ENCODE results near the gene ALDH16A1.
"Not testable (repeated sequence)": the region's sequence is repeated elsewhere in the genome, so short reads cannot be mapped to it uniquely, and the experiment has no call there.

ALDH16A1 gene

GRCh38 chr19:49442771-49443365 is 10.2 kb upstream of the ALDH16A1 start:
- peaks cover 43% of the 10 kb centered on the region for H3K4me1 Mint-ChIP-seq
- ATAC-seq: peak; percentile 59
- peak overlapping the region; percentile 74 for H3K27ac Mint-ChIP-seq
- H3K36me3 Mint-ChIP-seq: peaks cover 14% of the 10 kb centered on the region
- peak overlapping the region; percentile 70 for H3K4me3 Mint-ChIP-seq
- peaks cover 53% of the 10 kb centered on the region for H3K27me3 Mint-ChIP-seq
- peaks cover 3% of the 10 kb centered on the region for H3K9me3 Mint-ChIP-seq

- H3K36me3 Mint-ChIP-seq: peaks cover 21% of the 10 kb centered on the region
- peaks cover 43% of the 10 kb centered on the region for H3K4me1 Mint-ChIP-seq
- peaks cover 3% of the 10 kb centered on the region for H3K9me3 Mint-ChIP-seq
- peak; percentile 95 for ATAC-seq
- peak overlapping the region; percentile 74 for H3K27ac Mint-ChIP-seq
- H3K27me3 Mint-ChIP-seq: peaks cover 46% of the 10 kb centered on the region
- H3K4me3 Mint-ChIP-seq: peak overlapping the region; percentile 70
These were observed 9.5 kb upstream of the ALDH16A1 start for GRCh38 chr19:49443366-49444099.

GRCh38 chr19:49444100-49444700 is 8.8 kb upstream of the ALDH16A1 start:
- H3K27ac Mint-ChIP-seq: peak overlapping the region; percentile 74

GRCh38 chr19:49445997-49446396 is 7.0 kb upstream of the ALDH16A1 start:
- peaks cover 44% of the 10 kb centered on the region for H3K36me3 Mint-ChIP-seq
- H3K27ac Mint-ChIP-seq: no peak overlapping the region
- no peak for ATAC-seq
- H3K9me3 Mint-ChIP-seq: peaks cover 3% of the 10 kb centered on the region
- H3K27me3 Mint-ChIP-seq: peaks cover 21% of the 10 kb centered on the region
- peaks cover 61% of the 10 kb centered on the region for H3K4me1 Mint-ChIP-seq
- no peak overlapping the region for H3K4me3 Mint-ChIP-seq

More at GRCh38 chr19:49444100-49444700, 8.8 kb upstream of the ALDH16A1 start:
- H3K4me1 Mint-ChIP-seq: peaks cover 50% of the 10 kb centered on the region
- H3K27me3 Mint-ChIP-seq: peaks cover 39% of the 10 kb centered on the region
- H3K36me3 Mint-ChIP-seq: peaks cover 27% of the 10 kb centered on the region
- not testable (repeated sequence) for ATAC-seq, H3K9me3 Mint-ChIP-seq
- H3K4me3 Mint-ChIP-seq: peak overlapping the region; percentile 70

DNA sequence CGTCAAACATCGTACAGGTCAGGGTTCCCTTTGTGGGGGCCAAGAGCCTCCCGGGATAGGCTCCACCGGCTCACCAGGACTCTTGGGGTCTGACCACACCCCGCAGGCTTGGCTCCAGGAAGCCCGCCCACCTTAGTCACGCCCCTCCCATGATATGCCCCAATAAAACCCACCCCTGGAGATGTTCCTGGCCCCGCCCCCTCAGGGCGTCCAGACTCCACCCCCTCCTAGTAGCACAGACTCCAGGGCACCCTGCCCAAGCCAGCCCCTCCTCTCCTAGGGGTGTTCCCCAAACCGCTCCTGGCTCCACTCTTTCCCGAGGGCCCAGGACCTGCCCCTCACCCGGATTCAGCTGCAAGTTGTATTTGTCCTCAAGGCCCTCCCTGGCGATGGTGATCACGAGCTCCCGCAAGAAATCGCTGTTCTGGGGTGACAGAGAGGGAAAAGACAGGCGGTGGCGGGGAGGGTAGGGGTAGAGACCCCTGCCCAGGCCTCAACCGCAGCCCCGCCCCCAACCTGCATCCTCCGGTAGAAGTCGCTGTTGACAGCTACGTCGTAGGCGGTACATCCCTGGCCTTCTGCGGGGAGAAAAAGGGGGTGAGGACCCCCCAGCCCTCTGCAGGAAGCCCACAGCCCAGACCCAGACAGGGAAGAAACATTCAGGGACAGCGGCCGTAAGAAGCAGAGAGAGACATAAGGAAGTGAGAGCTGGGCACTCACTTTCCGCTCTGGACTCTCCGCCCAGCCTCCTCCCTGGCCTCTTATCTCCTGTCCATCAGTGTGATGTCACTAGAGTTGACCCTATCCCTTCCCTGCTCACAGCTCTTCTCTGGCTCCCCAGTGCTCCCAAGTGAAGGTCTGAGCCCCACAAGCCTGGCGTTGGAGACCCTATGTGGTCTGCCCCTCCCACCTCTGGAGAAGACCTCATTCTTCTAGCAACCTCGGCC is 5.3 kb upstream of the ALDH16A1 start:
- ATAC-seq: no peak
- H3K27ac Mint-ChIP-seq: no peak overlapping the region
- peaks cover 50% of the 10 kb centered on the region for H3K36me3 Mint-ChIP-seq
- H3K4me1 Mint-ChIP-seq: peaks cover 58% of the 10 kb centered on the region
- peaks cover 4% of the 10 kb centered on the region for H3K27me3 Mint-ChIP-seq
- H3K4me3 Mint-ChIP-seq: no peak overlapping the region
- H3K9me3 Mint-ChIP-seq: no peaks in the 10 kb centered on the region

DNA sequence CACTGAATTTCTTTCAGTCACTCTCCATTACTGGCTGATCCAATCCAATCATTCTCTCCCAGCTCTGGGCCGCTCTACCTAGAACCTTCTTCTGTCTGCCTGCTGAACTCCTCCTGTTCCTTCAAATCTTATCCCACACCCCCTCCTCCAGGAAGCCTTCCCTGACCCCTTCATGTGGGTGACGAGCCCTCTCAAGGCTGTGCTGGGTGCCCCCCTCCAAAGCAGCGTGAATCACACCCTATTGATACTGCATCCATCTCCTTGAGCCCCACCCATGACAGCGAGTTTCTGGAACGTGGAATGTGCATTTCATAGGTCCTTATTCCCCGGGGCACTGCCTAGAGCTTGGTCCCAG is 4.6 kb upstream of the ALDH16A1 start:
- no peak for ATAC-seq
- Mint-ChIP-seq H3K9me3 (no peaks in the 10 kb centered on the region), H3K27ac (no peak overlapping the region), H3K27me3 (no peaks in the 10 kb centered on the region), H3K36me3 (peaks cover 50% of the 10 kb centered on the region), H3K4me1 (peaks cover 60% of the 10 kb centered on the region), H3K4me3 (no peak overlapping the region)

DNA sequence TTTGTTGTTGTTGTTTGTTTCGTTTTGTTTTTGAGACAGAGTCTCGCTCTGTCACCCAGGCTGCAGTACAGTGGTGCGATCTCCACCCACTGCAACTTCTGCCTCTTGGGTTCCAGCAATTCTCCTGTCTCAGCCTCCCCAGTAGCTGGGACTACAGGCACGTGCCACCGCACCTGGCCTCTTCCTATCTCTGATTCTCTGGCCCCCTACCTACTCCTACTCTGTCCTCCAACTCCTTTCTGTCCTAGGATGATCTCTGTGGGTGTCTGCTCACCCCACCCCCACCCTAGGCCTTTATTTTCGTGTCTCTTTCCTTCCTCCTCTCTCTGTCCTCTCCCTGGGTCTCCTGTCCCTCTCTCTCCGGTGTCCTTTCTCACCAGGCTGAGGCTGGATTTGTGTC is 2.6 kb upstream of the ALDH16A1 start:
- H3K27me3 Mint-ChIP-seq: no peaks in the 10 kb centered on the region
- peaks cover 50% of the 10 kb centered on the region for H3K36me3 Mint-ChIP-seq
- H3K27ac Mint-ChIP-seq: peak overlapping the region; percentile 99
- peaks cover 58% of the 10 kb centered on the region for H3K4me1 Mint-ChIP-seq
- H3K9me3 Mint-ChIP-seq: no peaks in the 10 kb centered on the region
- no peak for ATAC-seq
- H3K4me3 Mint-ChIP-seq: peak overlapping the region; percentile 99

DNA sequence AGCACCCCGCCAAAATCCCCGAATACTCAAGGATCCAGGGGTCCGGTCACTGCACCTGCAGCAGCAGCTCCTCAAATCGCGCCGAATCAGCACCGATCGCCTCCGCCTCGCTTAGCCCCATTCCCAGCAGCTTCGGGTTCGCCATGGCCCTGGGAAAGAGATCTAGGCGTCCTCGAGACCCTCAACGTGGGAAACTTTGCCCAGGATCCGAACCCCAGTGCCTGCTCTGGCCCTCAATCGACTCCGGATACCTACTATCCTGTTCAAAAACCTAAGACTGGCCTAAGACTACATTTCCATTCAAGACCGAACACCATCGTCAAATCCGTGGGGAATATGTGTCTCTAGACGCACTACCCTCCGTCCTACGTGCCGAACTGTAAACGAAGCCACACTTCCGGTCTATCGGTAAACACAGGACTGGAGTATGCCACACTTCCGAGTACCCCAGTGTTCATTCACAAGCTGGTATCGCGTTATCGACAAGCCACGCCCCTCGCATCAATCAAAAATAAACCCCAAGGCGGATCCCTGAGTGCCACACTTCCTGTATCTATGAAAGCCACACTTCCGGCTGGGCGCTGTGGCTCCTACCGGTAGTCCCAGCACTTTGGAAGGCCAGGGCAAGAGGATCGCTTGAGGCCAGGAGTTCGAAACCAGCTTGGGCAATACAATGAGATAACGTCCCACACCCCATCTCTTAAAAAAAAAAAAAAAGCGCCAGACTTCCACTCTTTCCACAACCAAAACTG is 1.4 kb upstream of the ALDH16A1 start, which contains the start of gene PIH1D1:
TSS of gene PIH1D1 (minus strand) at position 385 of the 752 bp plus-strand sequence. CDS start at position 145, 240 bp downstream.
- no peaks in the 10 kb centered on the region for H3K27me3 Mint-ChIP-seq
- peaks cover 65% of the 10 kb centered on the region for H3K4me1 Mint-ChIP-seq
- peak within 1 kb of the TSS; percentile 99 for H3K27ac Mint-ChIP-seq
- H3K9me3 Mint-ChIP-seq: no peaks in the 10 kb centered on the region
- peaks cover 56% of the 10 kb centered on the region for H3K36me3 Mint-ChIP-seq
- H3K4me3 Mint-ChIP-seq: peak within 1 kb of the TSS; percentile 99
- peak; percentile 85 for ATAC-seq

DNA sequence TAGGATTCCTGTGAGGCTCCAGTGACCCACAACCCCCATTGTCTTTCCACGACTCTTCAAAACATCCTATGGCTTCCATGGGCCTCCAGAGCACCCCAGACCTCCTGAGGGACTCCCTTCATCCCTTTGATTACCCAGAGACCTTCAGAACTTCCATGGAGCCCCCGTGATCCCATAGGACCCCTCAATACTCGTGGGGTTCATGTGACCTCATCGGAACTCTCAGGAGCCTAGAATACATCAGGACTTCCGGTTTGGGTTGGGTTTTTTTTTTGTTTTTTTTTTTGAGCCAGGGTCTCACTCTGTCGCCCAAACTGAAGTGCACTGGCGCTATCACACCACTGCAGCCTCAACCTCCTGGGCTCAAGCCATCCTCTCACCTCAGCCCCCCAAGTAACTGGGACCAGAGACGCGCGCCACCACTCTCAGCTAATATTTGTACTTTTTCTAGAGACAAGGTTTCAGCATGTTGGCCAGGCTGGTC is 774 bp downstream of the ALDH16A1 start:
- H3K27ac Mint-ChIP-seq: peak overlapping the region; percentile 99
- no peaks in the 10 kb centered on the region for H3K27me3 Mint-ChIP-seq
- H3K4me1 Mint-ChIP-seq: peaks cover 63% of the 10 kb centered on the region
- H3K36me3 Mint-ChIP-seq: peaks cover 41% of the 10 kb centered on the region
- peak overlapping the region; percentile 99 for H3K4me3 Mint-ChIP-seq
- no peak for ATAC-seq
- H3K9me3 Mint-ChIP-seq: no peaks in the 10 kb centered on the region

DNA sequence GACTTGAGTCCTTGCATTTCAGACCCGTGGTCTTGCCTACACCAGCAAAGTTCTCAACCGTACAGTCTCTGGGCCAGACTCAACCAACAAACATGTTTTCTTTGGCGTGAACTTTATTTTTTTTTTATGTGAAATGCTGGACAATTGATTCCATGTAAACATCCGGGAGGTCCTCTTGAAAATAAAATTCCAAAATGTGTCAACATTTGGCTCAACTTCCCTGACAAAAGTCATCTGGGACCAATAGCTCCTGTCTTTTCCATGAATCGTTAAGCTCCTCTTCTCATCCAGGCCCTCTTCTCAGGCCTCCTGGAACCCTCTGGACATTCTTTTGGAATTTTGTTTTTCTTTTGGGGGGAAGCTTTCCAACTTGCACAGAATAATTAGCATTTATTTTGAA is 2.7 kb downstream of the ALDH16A1 start:
- no peaks in the 10 kb centered on the region for H3K9me3 Mint-ChIP-seq
- peaks cover 30% of the 10 kb centered on the region for H3K36me3 Mint-ChIP-seq
- no peaks in the 10 kb centered on the region for H3K27me3 Mint-ChIP-seq
- ATAC-seq: no peak
- H3K27ac Mint-ChIP-seq: no peak overlapping the region
- peaks cover 43% of the 10 kb centered on the region for H3K4me1 Mint-ChIP-seq
- H3K4me3 Mint-ChIP-seq: no peak overlapping the region

DNA sequence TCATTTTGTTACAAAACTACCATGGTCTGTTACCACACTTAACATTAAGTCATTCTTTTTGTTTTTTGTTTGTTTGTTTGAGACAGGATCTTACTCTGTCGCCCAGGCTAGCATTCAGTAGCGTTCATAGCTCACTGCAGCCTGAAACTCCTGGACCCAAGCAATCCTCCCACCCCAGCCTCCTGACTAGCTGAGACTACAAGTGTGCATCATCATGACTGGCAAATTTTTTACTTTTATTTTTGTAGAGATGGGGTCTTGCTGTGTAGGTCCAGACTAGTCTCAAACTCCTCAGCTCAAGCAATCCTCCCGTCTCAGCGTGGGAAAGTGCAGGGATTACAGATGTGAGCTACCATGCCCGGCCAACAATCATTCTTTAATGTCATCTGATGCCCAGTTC is 3.3 kb downstream of the ALDH16A1 start:
- ATAC-seq: no peak
- Mint-ChIP-seq H3K36me3 (peaks cover 28% of the 10 kb centered on the region), H3K9me3 (no peaks in the 10 kb centered on the region), H3K27ac (no peak overlapping the region), H3K4me1 (peaks cover 40% of the 10 kb centered on the region), H3K4me3 (no peak overlapping the region), H3K27me3 (no peaks in the 10 kb centered on the region)

- H3K4me3 Mint-ChIP-seq: no peak overlapping the region
- H3K27ac Mint-ChIP-seq: peak overlapping the region; percentile 68
- H3K27me3 Mint-ChIP-seq: no peaks in the 10 kb centered on the region
- H3K36me3 Mint-ChIP-seq: peaks cover 24% of the 10 kb centered on the region
- H3K4me1 Mint-ChIP-seq: peaks cover 27% of the 10 kb centered on the region
- ATAC-seq: no peak
- H3K9me3 Mint-ChIP-seq: no peaks in the 10 kb centered on the region
These were observed 5.5 kb downstream of the ALDH16A1 start for GRCh38 chr19:49458567-49458903.

DNA sequence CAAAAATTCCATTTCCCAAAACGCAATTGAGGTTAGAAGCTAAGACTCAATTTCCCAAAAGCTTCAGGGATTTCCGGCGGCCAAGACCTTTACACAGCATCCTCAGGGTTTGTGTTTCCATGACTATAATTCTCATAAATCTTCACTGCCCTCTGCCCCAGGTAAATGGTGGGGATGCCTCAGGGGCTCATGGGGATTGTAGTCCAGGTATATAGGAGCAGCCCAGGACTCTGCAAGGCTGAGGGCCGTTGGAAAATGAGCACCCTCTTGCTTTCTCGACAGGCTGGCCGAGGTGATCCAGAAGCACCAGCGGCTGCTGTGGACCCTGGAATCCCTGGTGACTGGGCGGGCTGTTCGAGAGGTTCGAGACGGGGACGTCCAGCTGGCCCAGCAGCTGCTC is 6.4 kb downstream of the ALDH16A1 start:
- H3K4me3 Mint-ChIP-seq: no peak overlapping the region
- no peak overlapping the region for H3K27ac Mint-ChIP-seq
- no peaks in the 10 kb centered on the region for H3K27me3 Mint-ChIP-seq
- ATAC-seq: no peak
- H3K4me1 Mint-ChIP-seq: peaks cover 19% of the 10 kb centered on the region
- H3K9me3 Mint-ChIP-seq: no peaks in the 10 kb centered on the region
- H3K36me3 Mint-ChIP-seq: peaks cover 30% of the 10 kb centered on the region

DNA sequence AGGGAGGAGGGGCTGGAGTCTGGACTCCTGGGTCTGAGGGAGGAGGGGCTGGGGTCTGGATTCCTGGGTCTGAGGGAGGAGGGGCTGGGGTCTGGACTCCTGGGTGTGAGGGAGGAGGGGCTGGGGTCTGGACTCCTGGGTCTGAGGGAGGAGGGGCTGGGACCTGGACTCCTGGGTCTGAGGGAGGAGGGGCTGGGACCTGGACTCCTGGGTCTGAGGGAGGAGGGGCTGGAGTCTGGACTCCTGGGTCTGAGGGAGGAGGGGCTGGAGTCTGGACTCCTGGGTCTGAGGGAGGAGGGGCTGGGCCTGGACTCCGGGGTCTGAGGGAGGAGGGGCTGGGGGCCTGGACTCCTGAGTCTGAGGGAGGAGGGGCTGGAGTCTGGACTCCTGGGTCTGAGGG is 8.1 kb downstream of the ALDH16A1 start:
- H3K27ac Mint-ChIP-seq, H3K9me3 Mint-ChIP-seq, H3K27me3 Mint-ChIP-seq, ATAC-seq, H3K4me3 Mint-ChIP-seq: not testable (repeated sequence)
- Mint-ChIP-seq H3K36me3 (peaks cover 42% of the 10 kb centered on the region), H3K4me1 (peaks cover 12% of the 10 kb centered on the region)

Data from stimulated activated memory B cell treated with anti-CD40 and anti-IgM and Interleukin-4, amounts not matched to agents 10 μg/mL and 1 μg/mL and 100 μg/mL, for 72 hours (primary cell).